H1 (cell line): ENCODE measurements around the gene FAM131C. TPM values are rescaled to one million over a fixed set of nuclear protein-coding genes. Genes with fewer than 3 reads are reported as not detected.

Experiments used
- CTCF ChIA-PET: fragments of 300-600 bp; sonication (Branson Sonifier 250); formaldehyde crosslinking; loops from one replicate; lab custom pipeline; 2021; ENCODE audit not compliant: partially characterized antibody; lab: Charles Lee
- POLR2A ChIA-PET: fragments of 300-600 bp; sonication (Branson Sonifier 250); formaldehyde crosslinking; loops from one replicate; lab custom pipeline; 2021; ENCODE audit warnings: inconsistent platforms; ENCODE audit not compliant: partially characterized antibody; lab: Charles Lee
- DNase-seq, 2 experiments: peaks; one replicate each; pipeline versions ENCODE4 v3.0.0 to v3.0.0-alpha.2; 2010 to 2022; ENCODE audit warnings: low spot score in 2 of 2, low read depth in 1 of 2, mixed read lengths in 1 of 2
- FAIRE-seq: peaks from 2 replicates; lab custom pipeline; 2011; peaks lifted over from hg19 to GRCh38; lab: Jason Lieb, UNC
- H2AFZ ChIP-seq: 2 replicates; pipeline ENCODE4 v1.8.1; 2012; ENCODE audit warnings: low read length, inconsistent platforms
- H2AK5ac ChIP-seq: 2 replicates; pipeline ENCODE4 v1.6.1; 2013; ENCODE audit warnings: low read depth, low read length
- H2BK120ac ChIP-seq: replicated peaks from 2 replicates; pipeline ENCODE3; 2013; ENCODE audit warnings: low read depth, low read length, inconsistent platforms
- H2BK12ac ChIP-seq: 2 replicates; pipeline ENCODE4 v1.6.1; 2013; ENCODE audit warnings: low read depth, low read length
- H2BK15ac ChIP-seq: 2 replicates; pipeline ENCODE4 v1.6.1; 2013; ENCODE audit warnings: low read length
- H2BK20ac ChIP-seq: 2 replicates; pipeline ENCODE4 v1.6.1; 2013; ENCODE audit warnings: low read length
- H2BK5ac ChIP-seq: 2 replicates; pipeline ENCODE4 v1.6.1; 2013; ENCODE audit warnings: low read depth, low read length
- H3K14ac ChIP-seq: 2 replicates; pipeline ENCODE4 v1.6.1; 2013; ENCODE audit warnings: inconsistent platforms; ENCODE audit not compliant: insufficient read length
- H3K18ac ChIP-seq: 2 replicates; pipeline ENCODE4 v1.6.1; 2013; ENCODE audit warnings: low read length; ENCODE audit errors: extremely low read depth
- H3K23ac ChIP-seq: 2 replicates; pipeline ENCODE4 v1.6.1; 2013; ENCODE audit warnings: inconsistent platforms; ENCODE audit not compliant: insufficient read length
- H3K23me2 ChIP-seq: 2 replicates; pipeline ENCODE4 v1.6.1; 2013; ENCODE audit warnings: low read depth, low read length
- H3K27ac ChIP-seq: 2 replicates; pipeline ENCODE4 v1.6.1; 2011; ENCODE audit warnings: low read depth, low read length, inconsistent platforms
- H3K27me3 ChIP-seq, 4 experiments: replicated peaks in 1 of 4; 1 replicate in 1 of 4; 2 replicates in 3 of 4; pipeline versions ENCODE4 v1.6.1 to v1.8.1; 2011 to 2013; ENCODE audit warnings: low read length in 3 of 4, mild to moderate bottlenecking in 3 of 4, inconsistent platforms in 2 of 4, mixed read lengths in 2 of 4, moderate library complexity in 1 of 4; ENCODE audit not compliant: control insufficient read depth in 3 of 4, insufficient read depth in 3 of 4; ENCODE audit errors: extremely low read depth in 1 of 4
- H3K36me3 ChIP-seq, 4 experiments: 2 replicates each; pipeline versions ENCODE4 v1.6.1 to v1.8.1; 2011 to 2013; ENCODE audit warnings: mild to moderate bottlenecking in 4 of 4, low read length in 3 of 4, moderate library complexity in 2 of 4, control low read depth in 1 of 4, inconsistent platforms in 1 of 4; ENCODE audit not compliant: insufficient read depth in 4 of 4, control insufficient read depth in 2 of 4
- H3K4ac ChIP-seq: replicated peaks from 2 replicates; pipeline ENCODE3; 2013; ENCODE audit warnings: low read length, low read depth, mixed read lengths, inconsistent platforms; ENCODE audit not compliant: insufficient read length
- H3K4me1 ChIP-seq, 4 experiments: replicated peaks in 1 of 4; 1 replicate in 1 of 4; 2 replicates in 3 of 4; pipeline versions ENCODE4 v1.6.1 to v1.8.1; 2011 to 2013; ENCODE audit warnings: low read length in 3 of 4, inconsistent platforms in 2 of 4, mixed read lengths in 1 of 4; ENCODE audit not compliant: insufficient read depth in 4 of 4, control insufficient read depth in 3 of 4
- H3K4me2 ChIP-seq, 2 experiments: 2 replicates each; pipeline versions ENCODE4 v1.6.1 to v1.8.1; 2011 to 2013; ENCODE audit warnings: low read depth in 2 of 2, low read length in 2 of 2, control low read depth in 1 of 2, inconsistent platforms in 1 of 2, mild to moderate bottlenecking in 1 of 2; ENCODE audit not compliant: insufficient read depth in 1 of 2
- H3K4me3 ChIP-seq, 4 experiments: fragments of 200-600, 300-600 bp in 1 of 4; sonication (generic), shearing (Covaris generic), sonication (Bioruptor Twin) in 1 of 4; 2 replicates each; pipeline versions ENCODE4 v1.5.1 to v1.8.1; 2011 to 2016; ENCODE audit warnings: low read length in 4 of 4, low read depth in 3 of 4, control low read depth in 2 of 4, inconsistent platforms in 2 of 4, mild to moderate bottlenecking in 2 of 4, mixed read lengths in 1 of 4, moderate library complexity in 1 of 4; ENCODE audit not compliant: insufficient read depth in 2 of 4; ENCODE audit errors: extremely low read depth in 1 of 4
- H3K56ac ChIP-seq: replicated peaks from 2 replicates; pipeline ENCODE3; 2013; ENCODE audit warnings: low read depth, mild to moderate bottlenecking, mixed read lengths, low read length, inconsistent platforms; ENCODE audit not compliant: insufficient read length
- H3K79me1 ChIP-seq: 2 replicates; pipeline ENCODE4 v1.6.1; 2013; ENCODE audit warnings: low read depth, low read length, control low read depth
- H3K79me2 ChIP-seq, 2 experiments: 2 replicates each; pipeline versions ENCODE4 v1.6.1 to v1.8.1; 2012 to 2013; ENCODE audit warnings: low read length in 2 of 2, mild to moderate bottlenecking in 2 of 2, inconsistent platforms in 1 of 2; ENCODE audit not compliant: insufficient read depth in 2 of 2, control insufficient read depth in 1 of 2
- H3K9ac ChIP-seq, 4 experiments: replicated peaks in 1 of 4; 1 replicate in 1 of 4; 2 replicates in 3 of 4; pipeline versions ENCODE4 v1.6.1 to v1.8.1; 2011 to 2013; ENCODE audit warnings: low read depth in 3 of 4, low read length in 3 of 4, control low read depth in 2 of 4, mild to moderate bottlenecking in 2 of 4, moderate library complexity in 2 of 4, inconsistent platforms in 1 of 4; ENCODE audit errors: extremely low read depth in 1 of 4
- H3K9me3 ChIP-seq, 2 experiments: 2 replicates each; pipeline versions ENCODE4 v1.6.1 to v1.8.1; 2012 to 2013; ENCODE audit warnings: mild to moderate bottlenecking in 2 of 2, moderate library complexity in 2 of 2, control low read depth in 1 of 2, inconsistent platforms in 1 of 2, low read depth in 1 of 2, low read length in 1 of 2, mixed read lengths in 1 of 2; ENCODE audit not compliant: insufficient read depth in 2 of 2
- H4K20me1 ChIP-seq, 2 experiments: replicated peaks in 1 of 2; 2 replicates each; pipeline versions ENCODE3 to v1.8.1; 2011 to 2013; ENCODE audit warnings: inconsistent platforms in 2 of 2, low read length in 2 of 2, mild to moderate bottlenecking in 1 of 2; ENCODE audit not compliant: insufficient read depth in 2 of 2, control insufficient read depth in 1 of 2
- H4K5ac ChIP-seq: 2 replicates; pipeline ENCODE4 v1.6.1; 2013; ENCODE audit warnings: low read length, low read depth, mixed read lengths, inconsistent platforms; ENCODE audit not compliant: insufficient read length
- H4K8ac ChIP-seq: 2 replicates; pipeline ENCODE4 v1.8.0; 2013; ENCODE audit warnings: mild to moderate bottlenecking, moderate library complexity, low read length, inconsistent platforms; ENCODE audit not compliant: insufficient read depth; ENCODE audit errors: extremely low read depth
- H4K91ac ChIP-seq: replicated peaks from 2 replicates; pipeline ENCODE3; 2013; ENCODE audit warnings: low read length, mixed read lengths, inconsistent platforms; ENCODE audit not compliant: insufficient read length
- EGR1 ChIP-seq: IDR thresholded peaks from 2 replicates; pipeline ENCODE4 v1.6.1; 2011; ENCODE audit warnings: low read depth, low read length, borderline replicate concordance
- GTF2F1 ChIP-seq: IDR thresholded peaks from 2 replicates; pipeline ENCODE4 v1.6.1; 2012; ENCODE audit warnings: low read depth, low read length, improper control_type of control experiment, borderline replicate concordance
- WGBS, 2 experiments: shearing (Covaris generic) in 1 of 2; methylation state at CpG; one replicate each; pipeline versions ENCODE4 v1.1.6 to v1.1.7; 2013 to 2015; ENCODE audit warnings: low lambda C conversion rate in 2 of 2, mixed read lengths in 2 of 2, inconsistent platforms in 1 of 2, low coverage in 1 of 2, missing lambda C conversion rate in 1 of 2; ENCODE audit not compliant: insufficient replicate concordance in 2 of 2, insufficient coverage in 1 of 2, insufficient read length in 1 of 2; ENCODE audit errors: extremely low coverage in 1 of 2, missing lambda C conversion rate in 1 of 2; 5-methylcytosine and 5-hydroxymethylcytosine counted together
- polyA plus RNA-seq, 7 experiments: library from polyadenylated mRNA; depleted of rRNA in 3 of 7; stranded (reverse) in 5 of 7; unstranded in 2 of 7; fragments of >200 nt in 5 of 7; fragments of 200-250 nt in 2 of 7; gene quantifications; 1 replicate in 5 of 7; 2 replicates in 1 of 7; 4 replicates in 1 of 7; pipeline versions ENCODE4 v1.2.1 to v1.2.3, GENCODE V29; 2011 to 2013; ENCODE audit warnings: missing spikeins in 2 of 7, mixed read lengths in 2 of 7
- total RNA-seq: library from RNA; stranded (reverse); fragmentation: NEBNext Ultra II Directional; extraction: Animal tissue kit (Norgen Biotek cat#: 25700); gene quantifications from 2 replicates; pipeline ENCODE4 v1.2.1, GENCODE V29; 2021

The FAM131C gene
- total and polyA plus RNA-seq, 2 of the 8 experiments (the other 6 are each of a cell fraction or from before 2014, with no cell fraction given): 0.73 to 0.78 TPM

GRCh38 chr1:16063226-16063829 is 10.1 kb downstream of the FAM131C start:
- Histone ChIP-seq H2BK12ac (peak overlapping the region; percentile 14; the same call in 1 of the 2 replicates), H3K36me3 (no peaks in the 10 kb centered on the region), H3K4ac (no peak overlapping the region), H3K56ac (no peak overlapping the region), H3K23ac (no peak overlapping the region), H3K79me2 (no peaks in the 10 kb centered on the region), H3K27me3 (peaks cover 0 to 4% (median 2%) of the 10 kb centered on the region in 4 experiments; a peak in 2 of 7 replicates), H3K27ac (no peak overlapping the region), H4K8ac (no peak overlapping the region), H3K4me2 (no peak overlapping the region), H3K79me1 (no peaks in the 10 kb centered on the region), H3K4me1 (peaks cover 0 to 18% (median 13%) of the 10 kb centered on the region in 4 experiments; a peak in 6 of 7 replicates), H3K4me3 (no peak overlapping the region), H4K91ac (no peak overlapping the region), H2AK5ac (no peak overlapping the region), H4K5ac (no peak overlapping the region), H3K9me3 (no peaks in the 10 kb centered on the region), H2BK5ac (no peak overlapping the region), H2BK15ac (no peak overlapping the region; the same call in 1 of the 2 replicates), H2AFZ (no peak overlapping the region), H3K18ac (no peak overlapping the region), H3K14ac (no peak overlapping the region), H3K23me2 (no peaks in the 10 kb centered on the region), H2BK120ac (no peak overlapping the region), H3K9ac (no peak overlapping the region), H4K20me1 (no peaks in the 10 kb centered on the region), H2BK20ac (0 out of 2 replicates have a peak overlapping the region, but pooled peaks have one; percentile 61)
- WGBS, 2 experiments: 90% methylated on average over 11 of the region's 15 CpGs; no CpG with 5 or more reads in 1 of the 2 experiments
- ChIA-PET POLR2A (interaction anchor here (1.0 to 1.5 kb wide), 3 partner anchors 10 to 50 kb away, joined by 3 to 4 read pairs (median 4); partner anchors contain the start of gene FAM131C), CTCF (interaction anchor here (0.7 to 7.8 kb wide), 6 partner anchors 9 to 106 kb away, joined by 3 to 91 read pairs (median 4); no protein-coding TSS in a partner anchor)
- DNase-seq (no peak), FAIRE-seq (no peak)
- TF ChIP-seq EGR1: no peak
- TF ChIP-seq GTF2F1: no peak
